GM08714 (cell line): ENCODE results near the gene KLHL22.
"Not testable (repeated sequence)": the region's sequence is repeated elsewhere in the genome, so short reads cannot be mapped to it uniquely, and the experiment has no call there.

Experiments
- H3K4me3 ChIP-seq: fragments of 200-500 bp; sonication (Bioruptor generic); 2 replicates; pipeline ENCODE4 v1.5.1; 2014; ENCODE audit warnings: mild to moderate bottlenecking, low read length, inconsistent platforms
- ZNF274 ChIP-seq: IDR thresholded peaks from 2 replicates; pipeline ENCODE4 v1.6.1; 2012; ENCODE audit warnings: mild to moderate bottlenecking, low read depth, low read length

The KLHL22 gene

GRCh38 chr22:20401376-20402014 is 94.1 kb downstream of the KLHL22 start:
- no peak for TF ChIP-seq ZNF274

GRCh38 chr22:20400606-20401375 is 94.8 kb downstream of the KLHL22 start:
- H3K4me3 ChIP-seq, result no peak overlapping the region
- TF ChIP-seq ZNF274, result no peak

More at GRCh38 chr22:20401376-20402014, 94.1 kb downstream of the KLHL22 start:
- no peak overlapping the region for H3K4me3 ChIP-seq

GRCh38 chr22:20399866-20400605 is 95.6 kb downstream of the KLHL22 start:
- no peak for TF ChIP-seq ZNF274
- H3K4me3 ChIP-seq, result no peak overlapping the region

GRCh38 chr22:20398420-20398819 is 97.2 kb downstream of the KLHL22 start:
- no peak for TF ChIP-seq ZNF274
- H3K4me3 ChIP-seq, result no peak overlapping the region

- no peak overlapping the region for H3K4me3 ChIP-seq
- no peak for TF ChIP-seq ZNF274
These were observed 98.1 kb downstream of the KLHL22 start for GRCh38 chr22:20397498-20397897.

GRCh38 chr22:20396639-20397038 is 99.0 kb downstream of the KLHL22 start:
- no peak overlapping the region for H3K4me3 ChIP-seq
- TF ChIP-seq ZNF274, result no peak

GRCh38 chr22:20395907-20396287 is 99.7 kb downstream of the KLHL22 start:
- TF ChIP-seq ZNF274, result no peak
- H3K4me3 ChIP-seq, result no peak overlapping the region

GRCh38 chr22:20395181-20395906 is 100.3 kb downstream of the KLHL22 start:
- H3K4me3 ChIP-seq, result no peak overlapping the region
- TF ChIP-seq ZNF274, result no peak

- TF ChIP-seq ZNF274, result no peak
- peak within 1 kb of the TSS; percentile 78 for H3K4me3 ChIP-seq
These were observed 101.7 kb downstream of the KLHL22 start, which contains the start of gene ZNF74 for GRCh38 chr22:20393705-20394476. Gene ZNF74, plus strand, starts transcription at chr22:20394151. Its CDS starts 478 bp downstream, at chr22:20394629.

GRCh38 chr22:20392983-20393704 is 102.5 kb downstream of the KLHL22 start:
- H3K4me3 ChIP-seq, result peak overlapping the region; percentile 78; the same call in 1 of the 2 replicates
- TF ChIP-seq ZNF274, result no peak

- not testable (repeated sequence) for H3K4me3 ChIP-seq
These were observed 103.2 kb downstream of the KLHL22 start for GRCh38 chr22:20392365-20392881.
